Esophagus muscularis mucosa (tissue), 4 donors: ENCODE measurements around the gene GLCCI1.

Experiments
- EP300 ChIP-seq: sonication (generic); formaldehyde crosslinking; IDR thresholded peaks from one replicate; pipeline ENCODE4 v1.6.1; 2017; ENCODE audit warnings: antibody characterized with exemption
- POLR2A ChIP-seq: fragments of 450-650 bp; IDR thresholded peaks from one replicate; pipeline ENCODE4 v1.6.1; 2017; ENCODE audit warnings: antibody characterized with exemption, moderate library complexity, mild to moderate bottlenecking, low read depth
- POLR2AphosphoS5 ChIP-seq, 2 donors: sonication (generic); formaldehyde crosslinking; IDR thresholded peaks; one replicate each; pipeline ENCODE4 v1.6.1; 2017; ENCODE audit warnings: antibody characterized with exemption in 2 of 2
- TF ChIP-seq, protein P1 (sequence below), 3 experiments: fragments of 200-600 bp in 2 of 3; fragments of 450-650 bp in 1 of 3; sonication (generic) in 2 of 3; IDR thresholded peaks; one replicate each; pipeline ENCODE4 v1.5.1; 2017 to 2019; ENCODE audit warnings: antibody characterized with exemption in 3 of 3, mild to moderate bottlenecking in 2 of 3, moderate library complexity in 1 of 3

DNA sequence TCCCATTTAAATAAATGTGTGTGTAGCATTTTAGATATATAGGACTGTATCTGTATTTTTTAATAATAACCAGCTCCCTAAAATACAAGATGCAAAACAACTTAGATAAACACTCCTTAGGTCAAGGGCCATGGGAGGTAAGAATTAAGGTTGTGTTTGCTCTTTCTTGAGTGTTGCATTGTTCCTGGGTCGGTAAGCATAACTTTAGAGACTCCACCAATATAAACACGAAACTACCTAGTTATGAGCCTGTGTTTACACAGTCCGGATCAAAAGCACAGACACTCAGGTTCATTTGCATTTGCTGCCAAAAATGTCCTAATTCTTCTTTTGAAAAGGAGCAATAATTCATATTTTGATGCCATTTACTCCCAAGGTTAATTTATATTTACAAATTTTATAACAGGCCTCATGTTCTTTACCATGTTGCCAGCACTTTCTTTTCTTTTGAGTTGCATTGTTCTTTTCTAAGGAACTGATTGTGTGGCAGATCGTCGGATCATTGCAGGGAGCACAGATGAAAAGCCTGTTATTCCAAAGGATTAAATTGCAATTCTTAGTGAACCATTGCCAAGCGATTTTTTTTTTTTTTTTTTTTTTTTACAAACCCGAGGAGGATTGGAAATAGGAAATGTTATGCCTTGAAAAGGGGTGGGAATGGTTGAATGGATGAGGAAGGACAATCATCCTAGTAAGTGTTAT, 45.8 kb upstream of the GLCCI1 start:
- no peak for TF ChIP-seq POLR2AphosphoS5 (IDR thresholded peaks at IDR 0.05)
- no peak for TF ChIP-seq POLR2A
- TF ChIP-seq, protein P1, sequence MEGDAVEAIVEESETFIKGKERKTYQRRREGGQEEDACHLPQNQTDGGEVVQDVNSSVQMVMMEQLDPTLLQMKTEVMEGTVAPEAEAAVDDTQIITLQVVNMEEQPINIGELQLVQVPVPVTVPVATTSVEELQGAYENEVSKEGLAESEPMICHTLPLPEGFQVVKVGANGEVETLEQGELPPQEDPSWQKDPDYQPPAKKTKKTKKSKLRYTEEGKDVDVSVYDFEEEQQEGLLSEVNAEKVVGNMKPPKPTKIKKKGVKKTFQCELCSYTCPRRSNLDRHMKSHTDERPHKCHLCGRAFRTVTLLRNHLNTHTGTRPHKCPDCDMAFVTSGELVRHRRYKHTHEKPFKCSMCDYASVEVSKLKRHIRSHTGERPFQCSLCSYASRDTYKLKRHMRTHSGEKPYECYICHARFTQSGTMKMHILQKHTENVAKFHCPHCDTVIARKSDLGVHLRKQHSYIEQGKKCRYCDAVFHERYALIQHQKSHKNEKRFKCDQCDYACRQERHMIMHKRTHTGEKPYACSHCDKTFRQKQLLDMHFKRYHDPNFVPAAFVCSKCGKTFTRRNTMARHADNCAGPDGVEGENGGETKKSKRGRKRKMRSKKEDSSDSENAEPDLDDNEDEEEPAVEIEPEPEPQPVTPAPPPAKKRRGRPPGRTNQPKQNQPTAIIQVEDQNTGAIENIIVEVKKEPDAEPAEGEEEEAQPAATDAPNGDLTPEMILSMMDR (IDR thresholded peaks at IDR 0.05) = no peak
- no peak for TF ChIP-seq EP300
